ENCODE measurements around the gene PRRX2. TPM values are rescaled to one million over a fixed set of nuclear protein-coding genes. Genes with fewer than 3 reads are reported as not detected.
"Not testable (repeated sequence)": the region's sequence is repeated elsewhere in the genome, so short reads cannot be mapped to it uniquely, and the experiment has no call there.

Gene PRRX2
- polyA plus RNA-seq, 3 donors from 2014 or later = 0.18 TPM; not detected in 2

DNA sequence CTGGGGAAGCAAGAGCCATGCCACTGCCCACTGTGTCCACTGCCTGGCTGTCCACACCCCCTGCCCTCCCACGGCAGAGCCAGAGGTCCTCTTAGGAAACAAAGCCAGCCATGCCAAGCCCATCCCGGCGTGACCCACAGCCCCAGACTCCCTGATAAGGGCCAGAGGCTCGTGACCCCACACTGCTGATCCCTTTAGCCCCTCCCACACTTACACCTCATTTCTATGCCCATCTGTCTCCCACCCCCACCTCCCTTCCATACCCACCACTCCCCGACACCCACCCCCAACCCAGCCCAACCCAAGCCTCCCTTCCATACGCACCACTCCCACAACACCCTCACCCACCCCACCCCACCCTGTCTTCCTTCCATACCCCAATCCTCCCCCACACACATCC is 70.1 kb downstream of the PRRX2 start:
- Mint-ChIP-seq H3K27ac (no peak overlapping the region), H3K9me3 (no peaks in the 10 kb centered on the region), H3K27me3 (ENCODE audit: low read depth in 3 of 3) (peaks cover 0 to 10% (median 0%) of the 10 kb centered on the region in 3 donors), H3K4me3 (no peak overlapping the region), H3K36me3 (no peaks in the 10 kb centered on the region), H3K4me1 (peaks cover 7 to 8% of the 10 kb centered on the region in 2 donors)
- DNase-seq = no peak

DNA sequence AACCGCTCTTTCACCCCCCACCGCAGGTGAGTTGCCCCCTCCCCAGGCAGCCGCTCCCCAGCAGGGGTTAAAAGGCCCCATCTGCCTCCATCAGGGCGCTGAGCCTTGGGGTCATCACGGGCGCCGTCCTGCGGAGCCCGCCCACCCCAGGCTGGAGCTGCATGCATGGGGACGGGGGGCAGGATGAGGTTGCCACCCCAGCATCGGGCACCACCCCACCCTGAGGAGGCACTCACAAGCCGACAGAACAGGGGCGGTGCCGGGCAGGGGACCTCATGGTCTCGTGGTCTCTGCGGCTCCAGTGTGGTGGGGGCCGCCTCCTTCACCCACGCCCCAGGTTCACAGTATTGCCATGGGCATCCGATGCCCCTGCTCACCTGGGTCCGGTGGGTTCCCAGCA is 70.9 kb downstream of the PRRX2 start:
- DNase-seq = no peak
- H3K9me3 Mint-ChIP-seq = no peaks in the 10 kb centered on the region
- H3K4me3 Mint-ChIP-seq = no peak overlapping the region
- no peak overlapping the region for H3K27ac Mint-ChIP-seq
- H3K4me1 Mint-ChIP-seq = peaks cover 7 to 8% of the 10 kb centered on the region in 2 donors
- H3K36me3 Mint-ChIP-seq = no peaks in the 10 kb centered on the region
- H3K27me3 Mint-ChIP-seq (ENCODE audit: low read depth in 3 of 3) = peaks cover 0 to 6% (median 0%) of the 10 kb centered on the region in 3 donors

DNA sequence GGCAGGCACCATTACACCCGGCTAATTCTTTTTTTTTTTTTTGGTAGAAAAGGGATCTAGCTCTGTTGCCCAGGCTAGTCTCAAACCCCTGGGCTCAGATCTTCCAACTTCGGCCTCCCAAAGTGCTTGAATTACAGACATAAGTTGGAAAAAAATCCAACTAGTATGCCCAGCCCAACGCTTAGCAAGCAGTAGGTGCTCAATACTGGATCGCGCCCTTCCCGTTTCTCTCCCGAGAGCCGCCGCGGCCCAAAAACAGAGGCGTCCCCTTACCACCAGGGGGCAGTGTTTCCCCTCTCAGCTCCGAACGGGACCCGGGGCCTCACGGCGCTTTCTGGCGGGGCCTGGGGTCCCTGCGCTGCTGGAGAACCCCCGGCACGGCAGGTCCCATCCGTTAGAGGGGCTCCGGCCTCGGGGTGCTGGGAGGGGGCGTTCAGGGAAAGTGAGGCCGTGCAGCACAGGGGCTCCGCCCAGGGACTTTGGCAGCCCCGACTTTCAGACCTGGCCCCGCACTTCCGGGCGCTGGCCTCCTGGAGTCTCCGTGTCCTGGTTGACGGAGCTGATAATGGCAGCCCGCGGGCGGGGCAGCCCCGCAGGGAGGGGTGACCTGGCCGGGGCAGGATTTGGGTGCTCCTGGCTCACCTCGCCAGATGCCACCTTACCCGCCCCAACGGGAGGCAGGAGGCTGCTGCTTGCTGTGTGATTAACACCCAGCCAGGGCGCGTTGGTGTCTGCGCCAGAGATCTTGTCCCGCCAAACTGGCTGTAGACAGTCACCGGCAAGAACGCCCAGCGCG is 72.2 kb downstream of the PRRX2 start:
- peak overlapping the region; percentile 63 to 78 (median 74) for H3K4me3 Mint-ChIP-seq
- H3K27me3 Mint-ChIP-seq (ENCODE audit: low read depth in 3 of 3) = peaks cover 0 to 4% (median under 1%) of the 10 kb centered on the region in 3 donors
- no peaks in the 10 kb centered on the region for H3K36me3 Mint-ChIP-seq
- peak; percentile 81 to 86 (median 85) for DNase-seq
- peak overlapping the region in 3 of 6 donors; percentile 50 to 77 (median 51) for H3K27ac Mint-ChIP-seq
- H3K9me3 Mint-ChIP-seq = no peaks in the 10 kb centered on the region
- peaks cover 7 to 8% of the 10 kb centered on the region in 2 donors for H3K4me1 Mint-ChIP-seq

DNA sequence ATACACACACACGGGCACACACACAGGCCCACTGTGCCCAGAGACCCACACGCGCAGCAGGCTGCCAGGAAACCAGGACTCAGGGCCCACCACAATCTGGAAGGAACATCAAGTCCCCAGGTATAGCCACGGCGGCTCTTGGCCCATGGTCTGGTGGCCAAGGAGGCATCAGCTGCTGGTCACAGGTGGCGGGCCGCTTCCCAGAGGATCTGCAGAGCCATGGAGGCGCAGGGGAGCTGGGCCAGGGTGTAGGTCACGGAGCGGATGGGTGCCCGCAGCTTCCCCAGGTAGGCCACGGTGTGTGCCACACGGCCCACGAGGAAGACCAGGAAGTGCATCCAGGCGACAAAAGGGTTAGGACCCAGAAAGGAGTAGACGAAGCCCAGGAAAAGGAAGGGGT is 74.0 kb downstream of the PRRX2 start:
- H3K4me3 Mint-ChIP-seq = peak overlapping the region; percentile 31 to 69 (median 52)
- H3K27me3 Mint-ChIP-seq (ENCODE audit: low read depth in 3 of 3) = peaks cover 0 to 4% (median 2%) of the 10 kb centered on the region in 3 donors

DNA sequence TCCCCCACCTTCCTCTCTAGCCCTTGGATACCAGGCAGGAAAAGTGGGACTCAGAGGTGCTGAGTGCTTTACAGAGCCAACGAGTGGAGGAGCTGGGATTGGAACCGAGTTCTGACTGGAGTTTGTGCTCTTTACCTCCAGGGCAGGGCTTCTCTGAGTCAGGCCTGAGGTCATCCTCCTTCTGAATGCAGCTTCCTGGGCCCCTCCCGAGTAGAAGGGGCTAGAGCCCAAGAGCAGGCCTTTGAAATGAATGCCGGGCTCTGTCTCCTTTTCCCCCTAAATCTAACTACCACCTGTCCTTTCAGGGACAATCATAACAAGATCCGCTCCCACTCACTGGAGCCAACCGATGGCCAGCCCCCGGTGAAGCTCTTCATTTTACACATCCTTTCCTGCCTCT is 74.7 kb downstream of the PRRX2 start:
- H3K36me3 Mint-ChIP-seq = no peaks in the 10 kb centered on the region
- no peak overlapping the region for H3K27ac Mint-ChIP-seq
- peaks cover 0 to 4% (median 4%) of the 10 kb centered on the region in 3 donors for H3K27me3 Mint-ChIP-seq (ENCODE audit: low read depth in 3 of 3)
- H3K4me3 Mint-ChIP-seq = no peak overlapping the region
- no peaks in the 10 kb centered on the region for H3K9me3 Mint-ChIP-seq
- H3K4me1 Mint-ChIP-seq = peaks cover 7 to 8% of the 10 kb centered on the region in 2 donors
- DNase-seq = no peak

More for the DNA sequence above, 74.0 kb downstream of the PRRX2 start:
- peaks cover 7 to 8% of the 10 kb centered on the region in 2 donors for H3K4me1 Mint-ChIP-seq
- no peaks in the 10 kb centered on the region for H3K9me3 Mint-ChIP-seq
- peak overlapping the region in 1 of 6 donors; percentile 80 for H3K27ac Mint-ChIP-seq
- no peak for DNase-seq
- H3K36me3 Mint-ChIP-seq = no peaks in the 10 kb centered on the region

DNA sequence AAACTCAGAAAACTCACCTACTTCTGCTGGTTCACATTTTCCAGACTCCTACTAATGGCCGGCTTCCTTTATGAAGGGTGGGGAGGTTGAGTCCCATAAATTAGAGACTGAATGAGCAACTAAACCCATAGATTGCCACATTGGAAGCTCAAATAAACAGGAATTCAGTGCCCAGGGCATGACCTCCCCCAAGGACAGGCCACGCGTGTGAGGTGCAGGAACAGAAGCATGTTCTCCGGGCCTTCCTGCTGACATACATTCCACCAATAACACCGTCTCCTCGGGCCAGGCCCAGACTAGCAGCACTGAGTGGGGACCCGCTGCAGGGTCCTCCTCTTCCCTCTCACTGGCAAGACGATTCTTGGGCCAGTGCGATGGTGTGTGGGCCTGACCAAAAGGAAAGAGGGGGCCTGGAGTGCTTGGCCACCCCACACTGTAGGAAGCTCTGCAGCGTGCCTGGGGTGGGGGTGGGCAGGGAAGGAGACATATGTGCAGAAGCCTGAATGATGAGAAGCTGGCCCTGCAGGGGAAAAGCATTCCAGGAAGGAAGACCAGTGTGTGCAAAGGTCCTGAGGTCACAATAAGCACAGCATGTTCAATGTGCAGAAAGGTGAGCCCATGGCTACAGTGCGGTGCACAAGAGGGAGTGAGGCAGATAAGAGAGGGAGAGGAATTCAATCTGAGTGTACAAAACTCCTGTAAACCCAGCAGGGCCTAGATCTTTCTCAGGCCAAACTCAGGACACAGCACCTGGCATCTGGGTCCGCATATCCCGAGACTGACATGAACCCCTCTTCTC is 75.4 kb downstream of the PRRX2 start:
- H3K4me3 Mint-ChIP-seq = no peak overlapping the region
- no peak overlapping the region for H3K27ac Mint-ChIP-seq
- H3K36me3 Mint-ChIP-seq = no peaks in the 10 kb centered on the region
- DNase-seq = no peak
- H3K27me3 Mint-ChIP-seq (ENCODE audit: low read depth in 3 of 3) = peaks cover 0 to 4% (median 4%) of the 10 kb centered on the region in 3 donors
- no peaks in the 10 kb centered on the region for H3K9me3 Mint-ChIP-seq
- H3K4me1 Mint-ChIP-seq = peaks cover 7 to 8% of the 10 kb centered on the region in 2 donors

DNA sequence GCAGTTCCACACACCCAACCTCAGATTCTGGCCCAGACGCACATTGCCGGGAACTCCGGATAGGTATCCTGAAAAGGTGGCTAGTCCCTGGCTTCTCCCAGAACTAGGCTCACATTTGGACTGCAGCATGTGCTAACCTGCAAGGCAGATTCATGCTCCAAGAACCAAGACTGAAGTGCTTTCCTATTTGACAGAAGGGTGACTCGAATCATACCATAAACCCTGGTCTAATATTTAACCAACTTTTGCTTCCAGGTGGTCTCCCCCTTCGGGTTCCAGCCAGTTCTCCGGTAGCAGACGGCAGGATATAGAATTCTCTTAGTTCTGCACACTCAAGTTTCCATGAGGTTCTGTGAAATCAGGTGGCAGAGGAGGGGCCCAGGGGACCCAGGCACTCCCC is 79.8 kb downstream of the PRRX2 start:
- no peaks in the 10 kb centered on the region for H3K36me3 Mint-ChIP-seq
- H3K27me3 Mint-ChIP-seq (ENCODE audit: low read depth in 3 of 3) = peaks cover 0 to 4% (median 0%) of the 10 kb centered on the region in 3 donors
- H3K4me3 Mint-ChIP-seq = no peak overlapping the region
- no peak for DNase-seq
- H3K9me3 Mint-ChIP-seq = no peaks in the 10 kb centered on the region
- no peak overlapping the region for H3K27ac Mint-ChIP-seq
- no peaks in the 10 kb centered on the region for H3K4me1 Mint-ChIP-seq

DNA sequence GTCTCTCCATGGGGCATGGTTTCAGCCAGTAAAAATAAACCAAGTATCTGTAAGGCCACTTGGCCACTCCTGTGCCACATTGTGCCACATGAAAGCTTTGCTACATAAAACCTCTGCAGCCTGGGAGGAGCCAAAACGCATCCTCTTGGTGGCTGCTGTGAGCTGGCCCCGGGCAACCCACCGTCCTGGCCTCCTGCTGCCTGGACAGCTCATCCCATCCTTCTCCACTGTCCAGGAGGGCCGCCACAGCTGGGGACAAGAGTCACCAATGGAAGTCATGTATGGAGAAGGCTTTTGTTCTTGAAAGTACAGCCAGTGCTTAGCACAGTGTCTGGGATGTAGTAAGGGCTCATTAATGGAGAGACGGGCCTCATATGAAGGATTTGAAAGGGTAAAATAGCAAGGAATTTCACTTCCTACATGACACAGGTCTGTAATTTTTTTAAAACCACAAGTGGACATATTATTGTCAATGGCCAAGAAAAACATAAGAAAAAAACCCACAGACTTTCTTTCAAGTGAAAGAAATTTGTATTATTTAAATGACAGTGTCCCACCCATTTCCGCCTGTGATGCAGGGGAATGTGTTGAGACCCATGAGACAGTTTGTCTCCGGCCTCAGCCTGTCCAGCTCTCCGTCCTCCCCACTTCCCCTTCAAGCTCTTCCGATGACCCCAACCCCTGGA is 80.8 kb downstream of the PRRX2 start:
- H3K36me3 Mint-ChIP-seq = no peaks in the 10 kb centered on the region
- no peaks in the 10 kb centered on the region for H3K9me3 Mint-ChIP-seq
- H3K4me3 Mint-ChIP-seq = no peak overlapping the region
- no peaks in the 10 kb centered on the region for H3K4me1 Mint-ChIP-seq
- DNase-seq = no peak
- peak overlapping the region in 1 of 6 donors; percentile 61 for H3K27ac Mint-ChIP-seq
- H3K27me3 Mint-ChIP-seq (ENCODE audit: low read depth in 3 of 3) = peaks cover 0 to 7% (median 0%) of the 10 kb centered on the region in 3 donors

DNA sequence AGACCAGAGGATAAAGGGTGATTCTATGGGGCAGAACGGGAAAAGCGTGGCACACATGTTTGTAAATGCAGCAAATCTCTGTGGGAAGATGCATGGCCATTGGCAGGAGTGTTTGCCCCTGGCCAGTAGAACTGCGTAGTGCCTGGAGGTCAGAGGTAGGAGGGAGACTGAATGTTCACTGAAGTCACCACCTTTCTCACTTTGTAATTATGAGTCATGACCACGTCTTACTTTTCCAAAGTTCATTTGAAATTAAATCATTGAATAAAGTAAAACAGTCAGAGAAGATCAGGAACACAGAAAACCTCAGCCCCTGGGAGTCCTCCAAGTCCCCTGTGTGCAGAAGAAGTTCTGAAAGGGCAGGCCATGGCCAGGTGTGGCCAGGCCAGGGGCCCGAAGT is 82.8 kb downstream of the PRRX2 start:
- Mint-ChIP-seq H3K27me3 (ENCODE audit: low read depth in 3 of 3) (peaks cover 0 to 5% (median 0%) of the 10 kb centered on the region in 3 donors), H3K36me3 (no peaks in the 10 kb centered on the region), H3K9me3 (no peaks in the 10 kb centered on the region), H3K4me1 (peaks cover 0 to 3% of the 10 kb centered on the region in 2 donors), H3K27ac (no peak overlapping the region), H3K4me3 (no peak overlapping the region)
- no peak for DNase-seq

DNA sequence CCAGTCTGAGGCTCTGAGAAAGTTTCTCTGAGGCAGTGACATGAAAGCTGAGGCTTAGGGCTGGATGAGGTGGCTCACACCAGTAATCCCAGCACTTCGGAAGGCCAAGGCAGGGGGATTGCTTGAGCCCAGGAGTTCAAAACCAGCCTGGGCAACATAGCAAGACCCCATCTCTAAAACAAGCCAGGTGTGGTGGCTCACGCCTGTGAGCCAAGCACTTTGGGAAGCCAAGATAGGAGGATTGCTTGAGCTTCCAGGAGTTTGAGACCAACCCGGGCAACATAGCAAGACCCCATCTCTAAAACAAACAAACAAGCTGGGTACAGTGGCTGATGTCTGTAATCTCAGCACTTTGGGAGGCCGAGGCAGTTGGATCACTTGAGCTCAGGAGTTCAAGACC is 83.6 kb downstream of the PRRX2 start:
- H3K4me3 Mint-ChIP-seq; H3K9me3 Mint-ChIP-seq; H3K27ac Mint-ChIP-seq; DNase-seq; H3K4me1 Mint-ChIP-seq; H3K27me3 Mint-ChIP-seq (ENCODE audit: low read depth in 3 of 3); H3K36me3 Mint-ChIP-seq: not testable (repeated sequence)

DNA sequence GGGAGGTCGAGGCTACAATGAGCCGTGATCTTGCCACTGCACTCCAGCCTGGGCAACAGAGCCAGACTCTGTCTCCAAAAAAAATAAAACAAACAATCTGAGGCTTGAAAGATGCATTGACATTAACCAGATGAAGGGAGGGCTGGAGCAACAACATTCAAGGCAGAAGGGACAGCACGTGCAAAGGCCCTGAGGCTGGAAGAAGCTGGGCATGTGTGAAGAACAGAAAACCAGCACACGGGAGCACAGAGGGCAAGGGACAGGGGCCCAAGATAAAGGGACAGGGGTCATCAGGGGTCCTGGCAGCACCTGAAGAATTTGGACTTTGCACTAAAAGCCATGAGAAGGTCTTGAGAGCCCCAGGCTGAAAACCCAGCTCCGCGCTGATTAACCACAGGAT is 84.1 kb downstream of the PRRX2 start:
- no peak for DNase-seq
- Mint-ChIP-seq H3K9me3 (no peaks in the 10 kb centered on the region), H3K4me3 (no peak overlapping the region), H3K27me3 (ENCODE audit: low read depth in 3 of 3) (peaks cover 0 to 8% (median 0%) of the 10 kb centered on the region in 3 donors), H3K4me1 (peaks cover 0 to 3% of the 10 kb centered on the region in 2 donors), H3K27ac (no peak overlapping the region), H3K36me3 (no peaks in the 10 kb centered on the region)

DNA sequence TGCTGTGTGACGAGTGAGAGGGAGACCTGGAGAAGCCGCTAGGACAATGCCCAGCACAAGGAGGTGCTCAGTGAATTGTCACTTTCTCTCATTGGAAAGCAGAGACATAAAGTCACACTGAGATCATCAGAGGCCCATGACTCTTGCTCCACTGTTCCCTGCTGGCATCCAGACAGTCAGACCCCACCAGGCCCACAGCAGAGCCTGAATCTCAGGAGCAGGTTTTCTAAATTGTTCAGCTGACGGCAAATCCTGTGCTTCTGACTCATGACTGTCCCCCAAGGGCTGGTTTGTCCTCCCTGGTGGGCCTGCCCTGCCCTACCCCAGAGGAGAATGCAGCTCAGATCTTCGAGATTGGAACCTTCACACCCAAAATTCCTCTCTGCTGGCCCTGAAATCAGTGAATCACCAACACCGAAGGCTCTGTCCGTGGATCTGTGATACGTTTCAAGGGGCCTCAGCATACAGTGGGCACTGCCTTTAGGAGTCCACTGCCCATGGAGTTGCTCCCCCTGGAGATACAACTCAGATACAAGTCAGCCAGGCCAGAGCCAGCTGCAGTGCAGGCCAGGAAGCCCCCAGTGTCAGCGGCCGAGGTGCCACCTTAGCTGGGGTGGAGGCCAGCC is 84.7 kb downstream of the PRRX2 start:
- H3K9me3 Mint-ChIP-seq = no peaks in the 10 kb centered on the region
- no peaks in the 10 kb centered on the region for H3K36me3 Mint-ChIP-seq
- H3K4me3 Mint-ChIP-seq = no peak overlapping the region

More for the DNA sequence above, 84.7 kb downstream of the PRRX2 start:
- Mint-ChIP-seq H3K4me1 (peaks cover 0 to 3% of the 10 kb centered on the region in 2 donors), H3K27me3 (ENCODE audit: low read depth in 3 of 3) (peaks cover 0 to 8% (median 0%) of the 10 kb centered on the region in 3 donors), H3K27ac (no peak overlapping the region)
- no peak for DNase-seq

Measured in immature natural killer cell (primary cell).